Neural cell (in vitro differentiated cells): ENCODE measurements around the gene RALGPS1. TPM values are rescaled to one million over a fixed set of nuclear protein-coding genes. Genes with fewer than 3 reads are reported as not detected.

Experiments
- H2AFZ ChIP-seq: fragments of 200-600, 300-800 bp; sonication (generic), shearing (Covaris generic); 2 replicates; pipeline ENCODE4 v1.6.0; 2014; ENCODE audit warnings: low read depth, mild to moderate bottlenecking, antibody characterized with exemption, low read length, moderate library complexity
- H3F3A ChIP-seq: fragments of 200-600 bp; shearing (Covaris generic); 2 replicates; pipeline ENCODE4 v1.6.1; 2016; ENCODE audit warnings: mild to moderate bottlenecking, moderate library complexity, mixed read lengths, antibody characterized with exemption, low read length; ENCODE audit not compliant: insufficient read depth, poor library complexity, severe bottlenecking
- H3K27ac ChIP-seq: fragments of 200-600, 300-800 bp; sonication (generic), shearing (Covaris generic); 2 replicates; pipeline ENCODE4 v1.5.1; 2014; ENCODE audit warnings: mild to moderate bottlenecking, low read length, moderate library complexity
- H3K27me3 ChIP-seq: fragments of 300-800, 200-600 bp; sonication (generic), shearing (Covaris generic); 2 replicates; pipeline ENCODE4 v1.6.0; 2014; ENCODE audit warnings: mild to moderate bottlenecking, low read depth, low read length, moderate library complexity; ENCODE audit not compliant: insufficient read depth
- H3K36me3 ChIP-seq: fragments of 300-800, 200-600 bp; sonication (generic), shearing (Covaris generic); 2 replicates; pipeline ENCODE4 v1.5.1; 2014; ENCODE audit warnings: mild to moderate bottlenecking, antibody characterized with exemption, low read length, moderate library complexity; ENCODE audit not compliant: insufficient read depth
- H3K4me2 ChIP-seq: fragments of 300-800, 200-600 bp; sonication (generic), shearing (Covaris generic); 2 replicates; pipeline ENCODE4 v1.6.0; 2014; ENCODE audit warnings: mild to moderate bottlenecking, low read length
- H3K4me3 ChIP-seq: fragments of 300-800, 200-600 bp; sonication (generic), shearing (Covaris generic); 2 replicates; pipeline ENCODE4 v1.5.1; 2014; ENCODE audit warnings: mild to moderate bottlenecking, low read length, moderate library complexity
- H3K79me2 ChIP-seq: fragments of 200-600 bp; shearing (Covaris generic); replicated peaks from 2 replicates; pipeline ENCODE4 v1.6.0; 2014; ENCODE audit warnings: mild to moderate bottlenecking, low read length, moderate library complexity; ENCODE audit not compliant: insufficient read depth
- H3K9ac ChIP-seq: fragments of 300-800, 200-600 bp; sonication (generic), shearing (Covaris generic); 2 replicates; pipeline ENCODE4 v1.6.1; 2016; ENCODE audit warnings: mild to moderate bottlenecking, low read length, mixed read lengths
- H3K9me2 ChIP-seq: fragments of 200-600 bp; shearing (Covaris generic); 2 replicates; pipeline ENCODE4 v1.6.1; 2016; ENCODE audit warnings: mild to moderate bottlenecking, low read length, mixed read lengths; ENCODE audit not compliant: insufficient read depth
- H3K9me3 ChIP-seq: fragments of 200-600, 300-800 bp; sonication (generic), shearing (Covaris generic); 2 replicates; pipeline ENCODE4 v1.6.1; 2016; ENCODE audit warnings: mild to moderate bottlenecking, mixed run types, low read length, moderate library complexity, mixed read lengths
- H4K20me1 ChIP-seq: fragments of 200-600 bp; shearing (Covaris generic); 2 replicates; pipeline ENCODE4 v1.6.1; 2016; ENCODE audit warnings: mild to moderate bottlenecking, mixed run types; ENCODE audit not compliant: insufficient read depth
- CTCF ChIP-seq: fragments of 450-650 bp; IDR thresholded peaks from 2 replicates; pipeline ENCODE4 v1.5.1; 2014; ENCODE audit warnings: antibody characterized with exemption, mild to moderate bottlenecking, moderate library complexity; ENCODE audit not compliant: poor library complexity, severe bottlenecking
- EP300 ChIP-seq: fragments of 450-650 bp; conservative IDR thresholded peaks from 2 replicates; pipeline ENCODE4 v1.6.1; 2014; ENCODE audit warnings: antibody characterized with exemption, mild to moderate bottlenecking, moderate library complexity; ENCODE audit not compliant: poor library complexity, severe bottlenecking
- EZH2 ChIP-seq: fragments of 200-600, 300-800 bp; shearing (Covaris generic), sonication (generic); IDR thresholded peaks from 2 replicates; pipeline ENCODE4 v1.6.1; 2014; ENCODE audit warnings: antibody characterized with exemption, low read length, borderline replicate concordance, mild to moderate bottlenecking; ENCODE audit not compliant: insufficient read depth, poor library complexity, severe bottlenecking
- MXI1 ChIP-seq: fragments of 450-650 bp; conservative IDR thresholded peaks from 2 replicates; pipeline ENCODE4 v1.6.1; 2014; ENCODE audit warnings: antibody characterized with exemption, mild to moderate bottlenecking; ENCODE audit not compliant: poor library complexity, severe bottlenecking
- POLR2AphosphoS5 ChIP-seq: IDR thresholded peaks from 2 replicates; pipeline ENCODE4 v1.6.1; 2012
- RAD21 ChIP-seq: fragments of 450-650 bp; conservative IDR thresholded peaks from 2 replicates; pipeline ENCODE4 v1.6.1; 2014; ENCODE audit warnings: antibody characterized with exemption, mild to moderate bottlenecking, moderate library complexity
- REST ChIP-seq: IDR thresholded peaks from 2 replicates; pipeline ENCODE4 v1.6.1; 2012; ENCODE audit warnings: borderline replicate concordance
- SMC3 ChIP-seq: fragments of 450-650 bp; conservative IDR thresholded peaks from 2 replicates; pipeline ENCODE4 v1.6.1; 2014; ENCODE audit warnings: antibody characterized with exemption, mild to moderate bottlenecking, moderate library complexity; ENCODE audit not compliant: poor library complexity
- TAF1 ChIP-seq: IDR thresholded peaks from 2 replicates; pipeline ENCODE4 v1.6.1; 2012; ENCODE audit warnings: low read depth
- polyA plus RNA-seq: library from polyadenylated mRNA; depleted of rRNA; stranded (reverse); fragments of >200 nt; gene quantifications from 2 replicates; pipeline ENCODE4 v1.2.3, GENCODE V29; 2014

Gene RALGPS1
- polyA plus RNA-seq, 1 donor from 2014 or later = 37.1 TPM

GRCh38 chr9:127051881-127052595, 137.5 kb downstream of the RALGPS1 start:
- no peak overlapping the region for H3K27ac ChIP-seq
- H3K79me2 ChIP-seq = no peaks in the 10 kb centered on the region
- no peaks in the 10 kb centered on the region for H3K9me2 ChIP-seq
- H3K4me3 ChIP-seq = no peak overlapping the region
- no peaks in the 10 kb centered on the region for H3K9me3 ChIP-seq
- H3K27me3 ChIP-seq = no peaks in the 10 kb centered on the region
- no peak overlapping the region for H3K4me2 ChIP-seq
- H3K36me3 ChIP-seq = peaks cover 3% of the 10 kb centered on the region
- no peak for TF ChIP-seq EP300
- no peak overlapping the region for H2AFZ ChIP-seq
- no peaks in the 10 kb centered on the region for H4K20me1 ChIP-seq
- H3K9ac ChIP-seq = no peak overlapping the region
- H3F3A ChIP-seq = no peaks in the 10 kb centered on the region

- H2AFZ ChIP-seq = no peak overlapping the region
- no peak overlapping the region for H3K4me2 ChIP-seq
- H3K9me2 ChIP-seq = no peaks in the 10 kb centered on the region
- H3K9ac ChIP-seq = no peak overlapping the region
- no peak overlapping the region for H3K27ac ChIP-seq
- no peak for TF ChIP-seq CTCF
- TF ChIP-seq MXI1 = no peak
- TF ChIP-seq RAD21 = no peak
- no peak for TF ChIP-seq POLR2AphosphoS5
- no peak for TF ChIP-seq REST
- TF ChIP-seq EZH2 = no peak
- no peak for TF ChIP-seq TAF1
- TF ChIP-seq SMC3 = no peak
- TF ChIP-seq EP300 = no peak
- H3K9me3 ChIP-seq = no peaks in the 10 kb centered on the region
- no peak overlapping the region for H3K4me3 ChIP-seq
- no peaks in the 10 kb centered on the region for H3K27me3 ChIP-seq
- no peaks in the 10 kb centered on the region for H3K79me2 ChIP-seq
- no peaks in the 10 kb centered on the region for H3F3A ChIP-seq
- no peaks in the 10 kb centered on the region for H4K20me1 ChIP-seq
- H3K36me3 ChIP-seq = peaks cover 3% of the 10 kb centered on the region
Observed at GRCh38 chr9:127053057-127053821, 138.7 kb downstream of the RALGPS1 start.
